Measurements from ENCODE around the gene SSC4D. TPM values are rescaled to one million over a fixed set of nuclear protein-coding genes. Genes with fewer than 3 reads are reported as not detected.

The SSC4D gene
- total and polyA plus RNA-seq, 4 donors: 0.28 to 2.1 (median 1.9) TPM

- no peaks in the 10 kb centered on the region for H3K9me3 ChIP-seq (ENCODE audit: control insufficient read depth in 4 of 4, insufficient read depth in 3 of 4, low read length in 3 of 4)
- peaks cover 0 to 16% (median 4%) of the 10 kb centered on the region in 5 donors for H3K4me1 ChIP-seq (ENCODE audit: control insufficient read depth in 5 of 5, insufficient read depth in 5 of 5, low read length in 5 of 5)
- no peak for DNase-seq
- H3K27me3 ChIP-seq (ENCODE audit: control insufficient read depth in 3 of 3, insufficient read depth in 3 of 3, low read length in 2 of 3): no peaks in the 10 kb centered on the region
- no peak overlapping the region for H3K4me3 ChIP-seq
- H3K27ac ChIP-seq (ENCODE audit: low read depth in 1 of 2, low read length in 1 of 2): no peak overlapping the region
- ATAC-seq (ENCODE audit: insufficient read depth, low FRiP score): no peak
- whole genome bisulfite sequencing, 2 donors: 82 to 83% methylated on average over 9 of the region's 9 CpGs
- no peaks in the 10 kb centered on the region for H3K36me3 ChIP-seq (ENCODE audit: control insufficient read depth in 4 of 4, insufficient read depth in 4 of 4, low read length in 4 of 4)
- H3K9ac ChIP-seq (ENCODE audit: insufficient read depth in 1 of 2, low read length in 2 of 2): no peak overlapping the region
- TF ChIP-seq CTCF (IDR thresholded peaks at IDR 0.05; ENCODE audit: control extremely low read depth, extremely low read depth): no peak
Observed at GRCh38 chr7:76377186-76377918, 32.1 kb downstream of the SSC4D start.

DNA sequence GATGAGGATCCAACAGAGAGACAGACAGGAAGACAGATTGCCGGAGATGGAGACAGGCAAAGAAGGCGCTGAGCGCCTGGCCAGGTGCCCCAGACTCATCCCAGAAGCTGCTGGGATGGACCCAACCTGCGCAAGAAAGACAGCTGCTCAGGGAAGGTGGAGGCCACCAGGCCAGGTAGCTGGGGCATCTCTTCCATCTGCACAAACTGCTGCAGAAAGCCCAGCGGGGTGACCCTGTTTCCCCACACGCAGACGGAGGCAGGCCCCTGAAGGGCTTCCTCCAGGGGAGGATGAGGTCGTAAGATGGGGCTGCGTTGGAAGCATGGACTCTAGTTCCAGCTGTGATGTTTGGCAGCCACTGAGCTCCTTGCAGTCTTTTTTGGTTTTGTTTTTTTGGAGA is 34.2 kb downstream of the SSC4D start:
- Histone ChIP-seq H3K9me3 (ENCODE audit: control insufficient read depth in 4 of 4, insufficient read depth in 3 of 4, low read length in 3 of 4) (no peaks in the 10 kb centered on the region), H3K36me3 (ENCODE audit: control insufficient read depth in 4 of 4, insufficient read depth in 4 of 4, low read length in 4 of 4) (no peaks in the 10 kb centered on the region), H3K9ac (ENCODE audit: insufficient read depth in 1 of 2, low read length in 2 of 2) (no peak overlapping the region), H3K4me3 (no peak overlapping the region), H3K4me1 (ENCODE audit: control insufficient read depth in 5 of 5, insufficient read depth in 5 of 5, low read length in 5 of 5) (peaks cover 0 to 12% (median 0%) of the 10 kb centered on the region in 5 donors), H3K27ac (ENCODE audit: low read depth in 1 of 2, low read length in 1 of 2) (no peak overlapping the region), H3K27me3 (ENCODE audit: control insufficient read depth in 3 of 3, insufficient read depth in 3 of 3, low read length in 2 of 3) (no peaks in the 10 kb centered on the region)
- no peak for TF ChIP-seq CTCF (IDR thresholded peaks at IDR 0.05; ENCODE audit: control extremely low read depth, extremely low read depth)
- WGBS, 2 donors: 92 to 94% methylated on average over 9 of the region's 9 CpGs
- DNase-seq (no peak), ATAC-seq (ENCODE audit: insufficient read depth, low FRiP score) (no peak)

DNA sequence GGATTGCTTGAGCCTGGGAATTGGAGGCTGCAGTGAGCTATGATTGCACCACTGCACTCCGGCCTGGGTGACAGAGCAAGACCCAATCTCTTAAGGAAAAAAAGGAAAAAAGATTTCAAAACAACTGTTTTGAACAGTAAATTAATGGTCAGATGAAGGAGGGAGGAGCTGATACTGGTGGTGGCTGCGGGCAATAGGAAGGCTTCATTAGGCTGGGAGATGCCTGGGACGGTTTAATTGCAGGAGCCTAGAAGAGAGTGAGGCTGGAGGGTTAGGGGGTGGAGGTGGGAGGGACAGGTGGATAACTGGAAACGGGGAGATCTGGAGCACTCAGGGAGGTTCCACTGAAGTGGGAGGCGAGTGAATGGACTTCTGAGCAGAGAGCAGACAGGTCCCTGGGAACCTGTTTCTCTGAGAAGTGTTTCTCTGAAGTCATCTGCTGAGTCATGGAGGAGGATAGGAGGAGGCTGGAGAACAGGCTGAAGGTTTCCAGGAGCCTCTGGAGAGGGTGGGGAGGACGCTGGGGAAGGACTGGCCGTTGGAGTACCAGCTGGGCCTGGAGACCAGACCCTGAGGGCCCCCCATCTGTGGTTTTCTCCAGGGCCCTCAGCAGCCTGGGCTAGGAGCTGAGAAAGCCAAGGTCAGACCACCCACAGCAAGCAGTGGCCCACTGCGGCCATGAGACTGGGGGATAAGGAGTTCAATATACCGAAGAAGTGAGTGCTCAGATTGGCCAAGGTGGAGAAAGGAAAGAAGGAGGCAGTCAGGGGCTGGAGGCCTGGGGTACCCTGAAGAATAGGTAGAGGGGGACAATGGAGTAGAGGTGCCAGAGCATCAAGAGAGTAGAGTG is 36.3 kb downstream of the SSC4D start:
- H3K27ac ChIP-seq (ENCODE audit: low read depth in 1 of 2, low read length in 1 of 2): peak overlapping the region in 1 of 2 donors; percentile 71
- 59 to 62% methylated on average over 9 of the region's 9 CpGs for WGBS, 2 donors
- no peaks in the 10 kb centered on the region for H3K36me3 ChIP-seq (ENCODE audit: control insufficient read depth in 4 of 4, insufficient read depth in 4 of 4, low read length in 4 of 4)
- no peaks in the 10 kb centered on the region for H3K9me3 ChIP-seq (ENCODE audit: control insufficient read depth in 4 of 4, insufficient read depth in 3 of 4, low read length in 3 of 4)
- no peak for TF ChIP-seq CTCF (IDR thresholded peaks at IDR 0.05; ENCODE audit: control extremely low read depth, extremely low read depth)
- no peaks in the 10 kb centered on the region for H3K27me3 ChIP-seq (ENCODE audit: control insufficient read depth in 3 of 3, insufficient read depth in 3 of 3, low read length in 2 of 3)
- H3K4me3 ChIP-seq: no peak overlapping the region
- H3K4me1 ChIP-seq (ENCODE audit: control insufficient read depth in 5 of 5, insufficient read depth in 5 of 5, low read length in 5 of 5): peaks cover 0 to 5% (median 0%) of the 10 kb centered on the region in 5 donors
- peak in 1 of 3 donors; percentile 46 for DNase-seq
- no peak overlapping the region for H3K9ac ChIP-seq (ENCODE audit: insufficient read depth in 1 of 2, low read length in 2 of 2)
- ATAC-seq (ENCODE audit: insufficient read depth, low FRiP score): no peak
